B cell (primary cell): Measurements from ENCODE around the gene PHACTR1. TPM values are rescaled to one million over a fixed set of nuclear protein-coding genes. Genes with fewer than 3 reads are reported as not detected.

Experiments
- ATAC-seq: fragments of 200-7000 bp; cut with Tn5 transposase; one replicate; pipeline ENCODE4 v1.10.0; 2021; ENCODE audit warnings: low read depth, mild to moderate bottlenecking, moderate number of reproducible peaks, moderate library complexity
- CTCF ChIA-PET: fragments of 350-600 bp; sonication (Branson Sonifier 250); formaldehyde crosslinking; loops from one replicate; lab custom pipeline; 2021; ENCODE audit warnings: antibody characterized with exemption, inconsistent platforms; lab: Charles Lee
- POLR2A ChIA-PET: fragments of 350-600 bp; sonication (Branson Sonifier 250); formaldehyde crosslinking; loops from one replicate; lab custom pipeline; 2021; ENCODE audit warnings: antibody characterized with exemption; lab: Charles Lee
- DNase-seq: peaks from one replicate; pipeline ENCODE4 v3.0.0; 2013
- H2AFZ ChIP-seq: 2 replicates; pipeline ENCODE4 v1.6.1; 2012; ENCODE audit warnings: mild to moderate bottlenecking, low read depth, low read length; ENCODE audit not compliant: insufficient read depth, poor library complexity, severe bottlenecking
- H3K27ac ChIP-seq, 2 donors: 1 replicate in 1 of 2; 2 replicates in 1 of 2; pipeline ENCODE4 v1.5.1; 2012 to 2013; ENCODE audit warnings: low read length in 2 of 2, mild to moderate bottlenecking in 2 of 2, moderate library complexity in 1 of 2
- H3K27me3 ChIP-seq, 4 experiments: fragments of 200-600 bp in 1 of 4; sonication (generic) in 1 of 4; replicated peaks in 1 of 4; 1 replicate in 2 of 4; 2 replicates in 2 of 4; pipeline versions ENCODE4 v1.6.1 to v1.7.0; 2013 to 2016; ENCODE audit warnings: low read length in 3 of 4, mild to moderate bottlenecking in 2 of 4, mixed read lengths in 1 of 4, moderate library complexity in 1 of 4; ENCODE audit not compliant: insufficient read depth in 4 of 4, control insufficient read depth in 3 of 4; ENCODE audit errors: control extremely low read depth in 1 of 4
- H3K36me3 ChIP-seq, 2 experiments: replicated peaks in 1 of 2; 1 replicate in 1 of 2; 2 replicates in 1 of 2; pipeline versions ENCODE4 v1.6.1 to v1.7.1; 2013; ENCODE audit warnings: low read length in 1 of 2; ENCODE audit not compliant: insufficient read depth in 2 of 2, control insufficient read depth in 1 of 2; ENCODE audit errors: control extremely low read depth in 1 of 2, extremely low read depth in 1 of 2
- H3K4me1 ChIP-seq, 2 donors: fragments of 200-600 bp in 1 of 2; sonication (generic) in 1 of 2; 1 replicate in 1 of 2; 2 replicates in 1 of 2; pipeline versions ENCODE4 v1.5.1 to v1.6.1; 2013 to 2017; ENCODE audit warnings: low read length in 2 of 2; ENCODE audit not compliant: control insufficient read depth in 2 of 2, insufficient read depth in 2 of 2
- H3K4me2 ChIP-seq: replicated peaks from 2 replicates; pipeline ENCODE3; 2012; ENCODE audit warnings: mild to moderate bottlenecking, low read depth, low read length; ENCODE audit not compliant: poor library complexity, severe bottlenecking
- H3K4me3 ChIP-seq, 5 experiments: fragments of 200-600 bp in 1 of 5; sonication (generic) in 1 of 5; 1 replicate in 3 of 5; 2 replicates in 2 of 5; pipeline versions ENCODE4 v1.5.1 to v1.7.0; 2011 to 2016; ENCODE audit warnings: low read length in 4 of 5, mild to moderate bottlenecking in 4 of 5, low read depth in 2 of 5, control low read depth in 1 of 5, moderate library complexity in 1 of 5; ENCODE audit not compliant: insufficient read depth in 1 of 5; ENCODE audit errors: control extremely low read depth in 1 of 5, extremely low read depth in 1 of 5
- H3K79me2 ChIP-seq: fragments of 200-600 bp; sonication (generic); one replicate; pipeline ENCODE4 v1.6.0; 2016; ENCODE audit warnings: low read length; ENCODE audit not compliant: control insufficient read depth, insufficient read depth
- H3K9ac ChIP-seq: fragments of 200-600 bp; sonication (generic); 2 replicates; pipeline ENCODE4 v1.6.1; 2017; ENCODE audit warnings: mild to moderate bottlenecking, low read length, moderate library complexity
- H3K9me3 ChIP-seq, 3 donors: one replicate each; pipeline versions ENCODE4 v1.6.1 to v1.7.1; 2013; ENCODE audit warnings: low read length in 2 of 3; ENCODE audit not compliant: control insufficient read depth in 2 of 3, insufficient read depth in 1 of 3; ENCODE audit errors: control extremely low read depth in 1 of 3
- H4K20me1 ChIP-seq: 2 replicates; pipeline ENCODE4 v1.6.0; 2012; ENCODE audit warnings: mild to moderate bottlenecking, low read length; ENCODE audit not compliant: insufficient read depth, control insufficient read depth, poor library complexity, severe bottlenecking
- H3K27ac Mint-ChIP-seq: one replicate; pipeline ENCODE4 v1.8.0; 2021; ENCODE audit warnings: mixed read lengths
- H3K27me3 Mint-ChIP-seq: one replicate; pipeline ENCODE4 v1.8.0; 2021; ENCODE audit warnings: mixed read lengths
- H3K4me1 Mint-ChIP-seq: one replicate; pipeline ENCODE4 v1.8.0; 2021; ENCODE audit warnings: mixed read lengths
- H3K4me3 Mint-ChIP-seq: one replicate; pipeline ENCODE4 v1.8.0; 2021; ENCODE audit warnings: mixed read lengths
- H3K9me3 Mint-ChIP-seq: one replicate; pipeline ENCODE4 v1.8.0; 2022; ENCODE audit warnings: mixed read lengths; ENCODE audit not compliant: insufficient read depth
- EZH2 ChIP-seq: IDR thresholded peaks from 2 replicates; pipeline ENCODE4 v1.6.1; 2012; ENCODE audit warnings: borderline replicate concordance, low read depth, mild to moderate bottlenecking, moderate library complexity, low read length; ENCODE audit not compliant: insufficient read depth, poor library complexity, severe bottlenecking
- WGBS: methylation state at CpG from one replicate; pipeline ENCODE4 v1.1.5; 2013; ENCODE audit warnings: missing lambda C conversion rate; ENCODE audit not compliant: insufficient coverage; 5-methylcytosine and 5-hydroxymethylcytosine counted together
- intact Hi-C: fragments of 100-400 bp; cut with micrococcal nuclease; formaldehyde crosslinking; loops from one replicate; pipeline ENCODE4 v1.10.0; 2022
- polyA plus RNA-seq: library from polyadenylated mRNA; depleted of rRNA; stranded (reverse); fragments of >200 nt; gene quantifications from 2 replicates; pipeline ENCODE4 v1.2.3, GENCODE V29; 2012
- total RNA-seq, 2 donors: library from RNA; stranded (reverse); fragments of 120-200 nt in 1 of 2; gene quantifications; 1 replicate in 1 of 2; 2 replicates in 1 of 2; pipeline versions ENCODE4 v1.2.3 to v1.2.4, GENCODE V29; 2013 to 2022
- TF ChIP-seq, protein P1 (sequence below): fragments of 200-600 bp; IDR thresholded peaks from one replicate; pipeline ENCODE4 v1.8.0; 2022; ENCODE audit warnings: antibody characterized with exemption, mild to moderate bottlenecking

PHACTR1 gene
- total and polyA plus RNA-seq, 2 donors (not counting 1 experiment from before 2014, with no cell fraction given) = 30.2 to 129 TPM

DNA sequence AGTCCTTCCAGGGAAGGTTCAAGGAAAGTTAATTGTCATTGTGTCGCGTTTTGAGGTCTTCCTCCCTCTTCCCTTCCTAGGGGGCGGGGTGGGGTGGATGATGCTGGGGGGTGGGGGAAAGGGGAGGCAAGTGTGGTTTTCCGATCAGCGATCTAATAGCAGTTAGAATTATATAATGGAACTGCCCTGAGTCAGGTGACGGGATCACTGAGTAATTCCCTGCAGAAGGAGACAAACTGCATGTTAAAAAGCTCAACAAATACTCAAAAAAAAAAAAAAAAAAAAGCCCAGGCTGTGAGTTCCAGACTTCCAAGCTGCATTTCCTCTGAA is 240.4 kb downstream of the PHACTR1 start:
- Histone ChIP-seq H3K27ac (peak overlapping the region in 1 of 2 donors; percentile 24), H3K79me2 (no peaks in the 10 kb centered on the region), H3K27me3 (peaks cover 0 to 26% (median 11%) of the 10 kb centered on the region in 4 experiments), H3K4me2 (peak overlapping the region; percentile 91), H3K9ac (peak overlapping the region; percentile 69), H3K4me3 (peak overlapping the region; percentile 58 to 80 (median 77)), H3K36me3 (no peaks in the 10 kb centered on the region), H2AFZ (peak overlapping the region; percentile 76), H4K20me1 (no peaks in the 10 kb centered on the region), H3K9me3 (no peaks in the 10 kb centered on the region), H3K4me1 (peaks cover 13 to 18% of the 10 kb centered on the region in 2 donors)
- no CpG with 5 or more reads among the region's 6 CpGs for WGBS
- Mint-ChIP-seq H3K27me3 (peaks cover 43% of the 10 kb centered on the region), H3K4me1 (peaks cover 19% of the 10 kb centered on the region), H3K9me3 (no peaks in the 10 kb centered on the region), H3K27ac (no peak overlapping the region), H3K4me3 (peak overlapping the region; percentile 91)
- CTCF ChIA-PET = interaction anchor here (0.7 kb wide), 1 partner anchor 703 kb away, joined by 5 read pairs; no protein-coding TSS in a partner anchor
- DNase-seq (no peak), ATAC-seq (no peak)
- no peak for TF ChIP-seq EZH2
- TF ChIP-seq, protein P1, sequence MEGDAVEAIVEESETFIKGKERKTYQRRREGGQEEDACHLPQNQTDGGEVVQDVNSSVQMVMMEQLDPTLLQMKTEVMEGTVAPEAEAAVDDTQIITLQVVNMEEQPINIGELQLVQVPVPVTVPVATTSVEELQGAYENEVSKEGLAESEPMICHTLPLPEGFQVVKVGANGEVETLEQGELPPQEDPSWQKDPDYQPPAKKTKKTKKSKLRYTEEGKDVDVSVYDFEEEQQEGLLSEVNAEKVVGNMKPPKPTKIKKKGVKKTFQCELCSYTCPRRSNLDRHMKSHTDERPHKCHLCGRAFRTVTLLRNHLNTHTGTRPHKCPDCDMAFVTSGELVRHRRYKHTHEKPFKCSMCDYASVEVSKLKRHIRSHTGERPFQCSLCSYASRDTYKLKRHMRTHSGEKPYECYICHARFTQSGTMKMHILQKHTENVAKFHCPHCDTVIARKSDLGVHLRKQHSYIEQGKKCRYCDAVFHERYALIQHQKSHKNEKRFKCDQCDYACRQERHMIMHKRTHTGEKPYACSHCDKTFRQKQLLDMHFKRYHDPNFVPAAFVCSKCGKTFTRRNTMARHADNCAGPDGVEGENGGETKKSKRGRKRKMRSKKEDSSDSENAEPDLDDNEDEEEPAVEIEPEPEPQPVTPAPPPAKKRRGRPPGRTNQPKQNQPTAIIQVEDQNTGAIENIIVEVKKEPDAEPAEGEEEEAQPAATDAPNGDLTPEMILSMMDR = no peak
- POLR2A ChIA-PET = interaction anchor here (0.6 kb wide), 1 partner anchor 10 kb away, joined by 3 read pairs; no protein-coding TSS in a partner anchor
- intact Hi-C loops = no loop called here

GRCh38 chr6:12957321-12958051 is 240.9 kb downstream of the PHACTR1 start:
- Histone ChIP-seq H3K9me3 (no peaks in the 10 kb centered on the region), H3K36me3 (no peaks in the 10 kb centered on the region), H2AFZ (peak overlapping the region; percentile 76), H3K4me3 (peak overlapping the region; percentile 58 to 80 (median 77)), H3K4me1 (peaks cover 13 to 18% of the 10 kb centered on the region in 2 donors), H3K4me2 (peak overlapping the region; percentile 91), H3K9ac (peak overlapping the region; percentile 69), H3K27ac (peak overlapping the region in 1 of 2 donors; percentile 24), H4K20me1 (no peaks in the 10 kb centered on the region), H3K27me3 (peaks cover 0 to 26% (median 11%) of the 10 kb centered on the region in 4 experiments), H3K79me2 (no peaks in the 10 kb centered on the region)
- intact Hi-C loops = no loop called here
- H3K4me3 Mint-ChIP-seq = peak overlapping the region; percentile 91
- H3K27me3 Mint-ChIP-seq = peaks cover 40% of the 10 kb centered on the region
- peaks cover 19% of the 10 kb centered on the region for H3K4me1 Mint-ChIP-seq
- H3K27ac Mint-ChIP-seq = no peak overlapping the region
- ATAC-seq = peak; percentile 14
- TF ChIP-seq, protein P1 = no peak
- TF ChIP-seq EZH2 = no peak
- peak; percentile 46 for DNase-seq
- 3% methylated on average over 18 of the region's 24 CpGs for WGBS
- POLR2A ChIA-PET = no interaction called here
- CTCF ChIA-PET = interaction anchor here (0.7 kb wide), 1 partner anchor 702 kb away, joined by 5 read pairs; no protein-coding TSS in a partner anchor
- no peaks in the 10 kb centered on the region for H3K9me3 Mint-ChIP-seq
